OCI-LY1 (cell line): Measurements from ENCODE around the gene COLEC12.

Source experiments
- H2AFZ ChIP-seq: fragments of 200-600 bp; sonication (generic), shearing (Covaris generic); 2 replicates; pipeline ENCODE4 v1.6.0; 2014; ENCODE audit warnings: antibody characterized with exemption, mild to moderate bottlenecking, low read length
- H3F3A ChIP-seq: fragments of 200-600 bp; sonication (generic), shearing (Covaris generic); 2 replicates; pipeline ENCODE4 v1.6.0; 2014; ENCODE audit warnings: mild to moderate bottlenecking, antibody characterized with exemption, low read length, moderate library complexity; ENCODE audit not compliant: insufficient read depth
- H3K27ac ChIP-seq: fragments of 200-600 bp; sonication (generic); 2 replicates; pipeline ENCODE4 v1.5.1; 2014; ENCODE audit warnings: low read length, mixed run types, mild to moderate bottlenecking, low read depth; ENCODE audit not compliant: poor library complexity, severe bottlenecking
- H3K27me3 ChIP-seq: fragments of 200-600 bp; sonication (generic); 2 replicates; pipeline ENCODE4 v1.6.0; 2014; ENCODE audit warnings: antibody characterized with exemption, mild to moderate bottlenecking, low read length, moderate library complexity; ENCODE audit not compliant: insufficient read depth
- H3K36me3 ChIP-seq: fragments of 200-600 bp; sonication (generic); 2 replicates; pipeline ENCODE4 v1.6.1; 2014; ENCODE audit warnings: mild to moderate bottlenecking, antibody characterized with exemption, low read length, moderate library complexity, mixed read lengths; ENCODE audit not compliant: insufficient read depth
- H3K4me1 ChIP-seq: fragments of 200-600 bp; sonication (generic); 2 replicates; pipeline ENCODE4 v1.5.1; 2014; ENCODE audit warnings: mild to moderate bottlenecking, low read length, moderate library complexity; ENCODE audit not compliant: insufficient read depth, severe bottlenecking
- H3K4me2 ChIP-seq: fragments of 200-600 bp; sonication (generic), shearing (Covaris generic); 2 replicates; pipeline ENCODE4 v1.6.1; 2014; ENCODE audit warnings: low read length
- H3K4me3 ChIP-seq: fragments of 200-600 bp; sonication (generic); 2 replicates; pipeline ENCODE4 v1.5.1; 2014; ENCODE audit warnings: low read length, low read depth, mild to moderate bottlenecking, mixed read lengths; ENCODE audit not compliant: poor library complexity, severe bottlenecking
- H3K79me2 ChIP-seq: fragments of 200-600 bp; shearing (Covaris generic); 2 replicates; pipeline ENCODE4 v1.6.1; 2016; ENCODE audit warnings: mixed run types, low read length, mixed read lengths; ENCODE audit not compliant: insufficient read depth
- H3K9ac ChIP-seq: fragments of 200-600 bp; sonication (generic), shearing (Covaris generic); 2 replicates; pipeline ENCODE4 v1.6.1; 2014; ENCODE audit warnings: mild to moderate bottlenecking, low read length, mixed read lengths
- H3K9me2 ChIP-seq: fragments of 200-600 bp; sonication (generic), shearing (Covaris generic); 2 replicates; pipeline ENCODE4 v1.6.1; 2014; ENCODE audit warnings: low read depth, mild to moderate bottlenecking, low read length, mixed read lengths
- H3K9me3 ChIP-seq: fragments of 200-600 bp; shearing (Covaris generic); 2 replicates; pipeline ENCODE4 v1.6.1; 2014; ENCODE audit warnings: low read length, mixed read lengths
- H4K20me1 ChIP-seq: fragments of 200-600 bp; sonication (generic), shearing (Covaris generic); 2 replicates; pipeline ENCODE4 v1.6.0; 2016; ENCODE audit warnings: mild to moderate bottlenecking, low read length; ENCODE audit not compliant: insufficient read depth
- EZH2 ChIP-seq: fragments of 200-600 bp; sonication (generic), shearing (Covaris generic); IDR thresholded peaks from 2 replicates; pipeline ENCODE4 v1.8.0; 2017; ENCODE audit warnings: borderline replicate concordance, mixed run types, mild to moderate bottlenecking, antibody characterized with exemption, low read length, moderate library complexity, mixed read lengths
- TF ChIP-seq, protein P1 (sequence below): fragments of 200-600 bp; sonication (generic), shearing (Covaris generic); IDR thresholded peaks from 2 replicates; pipeline ENCODE4 v1.5.1; 2017; ENCODE audit warnings: mild to moderate bottlenecking, antibody characterized with exemption, low read length, moderate library complexity, mixed read lengths

The COLEC12 gene

DNA sequence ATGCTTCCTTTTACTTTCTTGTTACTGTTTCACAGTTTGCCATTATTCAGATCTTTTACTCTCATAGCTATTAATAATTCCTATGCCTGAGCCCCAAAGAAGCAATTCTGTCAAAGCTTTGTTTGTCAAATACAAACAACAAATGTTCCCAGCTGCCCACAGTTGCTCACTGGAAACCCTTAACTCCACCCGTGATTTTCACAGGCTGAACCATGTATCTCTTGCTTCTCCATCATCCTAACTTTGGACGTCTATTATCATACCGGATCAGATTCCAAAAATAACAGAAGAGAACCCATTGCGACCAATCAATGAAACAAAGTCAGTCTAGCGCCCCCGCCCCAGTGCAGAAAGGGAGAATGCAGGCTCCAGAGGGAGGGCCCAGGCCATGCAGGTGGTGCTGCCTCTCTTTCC is 24.2 kb downstream of the COLEC12 start:
- Histone ChIP-seq H3K9me3 (no peaks in the 10 kb centered on the region), H3K4me3 (no peak overlapping the region), H3K36me3 (no peaks in the 10 kb centered on the region), H3K27me3 (no peaks in the 10 kb centered on the region), H3K9ac (no peak overlapping the region), H3K27ac (no peak overlapping the region), H2AFZ (no peak overlapping the region), H3K79me2 (no peaks in the 10 kb centered on the region), H3F3A (no peaks in the 10 kb centered on the region), H3K4me2 (no peak overlapping the region), H3K9me2 (no peaks in the 10 kb centered on the region), H4K20me1 (no peaks in the 10 kb centered on the region), H3K4me1 (no peaks in the 10 kb centered on the region)
- TF ChIP-seq, protein P1, sequence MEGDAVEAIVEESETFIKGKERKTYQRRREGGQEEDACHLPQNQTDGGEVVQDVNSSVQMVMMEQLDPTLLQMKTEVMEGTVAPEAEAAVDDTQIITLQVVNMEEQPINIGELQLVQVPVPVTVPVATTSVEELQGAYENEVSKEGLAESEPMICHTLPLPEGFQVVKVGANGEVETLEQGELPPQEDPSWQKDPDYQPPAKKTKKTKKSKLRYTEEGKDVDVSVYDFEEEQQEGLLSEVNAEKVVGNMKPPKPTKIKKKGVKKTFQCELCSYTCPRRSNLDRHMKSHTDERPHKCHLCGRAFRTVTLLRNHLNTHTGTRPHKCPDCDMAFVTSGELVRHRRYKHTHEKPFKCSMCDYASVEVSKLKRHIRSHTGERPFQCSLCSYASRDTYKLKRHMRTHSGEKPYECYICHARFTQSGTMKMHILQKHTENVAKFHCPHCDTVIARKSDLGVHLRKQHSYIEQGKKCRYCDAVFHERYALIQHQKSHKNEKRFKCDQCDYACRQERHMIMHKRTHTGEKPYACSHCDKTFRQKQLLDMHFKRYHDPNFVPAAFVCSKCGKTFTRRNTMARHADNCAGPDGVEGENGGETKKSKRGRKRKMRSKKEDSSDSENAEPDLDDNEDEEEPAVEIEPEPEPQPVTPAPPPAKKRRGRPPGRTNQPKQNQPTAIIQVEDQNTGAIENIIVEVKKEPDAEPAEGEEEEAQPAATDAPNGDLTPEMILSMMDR, result no peak
- no peak for TF ChIP-seq EZH2

- no peaks in the 10 kb centered on the region for H4K20me1 ChIP-seq
- TF ChIP-seq, protein P1, result no peak
- no peak for TF ChIP-seq EZH2
- H3K27ac ChIP-seq, result no peak overlapping the region
- no peak overlapping the region for H3K9ac ChIP-seq
- no peaks in the 10 kb centered on the region for H3K4me1 ChIP-seq
- no peaks in the 10 kb centered on the region for H3K36me3 ChIP-seq
- H2AFZ ChIP-seq, result no peak overlapping the region
- no peaks in the 10 kb centered on the region for H3K27me3 ChIP-seq
- no peaks in the 10 kb centered on the region for H3K9me3 ChIP-seq
- H3K79me2 ChIP-seq, result no peaks in the 10 kb centered on the region
- H3K9me2 ChIP-seq, result no peaks in the 10 kb centered on the region
- no peaks in the 10 kb centered on the region for H3F3A ChIP-seq
- H3K4me3 ChIP-seq, result no peak overlapping the region
- H3K4me2 ChIP-seq, result no peak overlapping the region
Observed at GRCh38 chr18:475202-476031, 25.1 kb downstream of the COLEC12 start.

GRCh38 chr18:474416-474815 is 26.1 kb downstream of the COLEC12 start:
- Histone ChIP-seq H3K9ac (no peak overlapping the region), H3F3A (no peaks in the 10 kb centered on the region), H3K27ac (no peak overlapping the region), H3K4me2 (no peak overlapping the region), H3K9me2 (no peaks in the 10 kb centered on the region), H3K4me3 (no peak overlapping the region), H3K36me3 (no peaks in the 10 kb centered on the region), H3K27me3 (no peaks in the 10 kb centered on the region), H4K20me1 (no peaks in the 10 kb centered on the region), H2AFZ (no peak overlapping the region), H3K9me3 (no peaks in the 10 kb centered on the region), H3K4me1 (no peaks in the 10 kb centered on the region), H3K79me2 (no peaks in the 10 kb centered on the region)
- TF ChIP-seq EZH2, result no peak
- TF ChIP-seq, protein P1, result no peak
